ENCODE data around the gene MED12L.

- TF ChIP-seq JUND (IDR thresholded peaks at IDR 0.05) (no peak), POLR2AphosphoS5 (IDR thresholded peaks at IDR 0.05; ENCODE audit: low read depth, low read length) (no peak), CTCF (IDR thresholded peaks at IDR 0.05 in 2 of 3, conservative IDR thresholded peaks at IDR 0.05 in 1 of 3; ENCODE audit: borderline replicate concordance in 1 of 3, insufficient read depth in 1 of 3, low read depth in 2 of 3, low read length in 2 of 3) (no peak), POLR2A (IDR thresholded peaks at IDR 0.05; ENCODE audit: borderline replicate concordance, extremely low read depth, insufficient read depth, insufficient read length) (no peak), EZH2 (IDR thresholded peaks at IDR 0.05) (no peak), ELF1 (IDR thresholded peaks at IDR 0.05; ENCODE audit: borderline replicate concordance, low read depth) (no peak), MAX (IDR thresholded peaks at IDR 0.05) (no peak), CBX3 (IDR thresholded peaks at IDR 0.05; ENCODE audit: low read depth) (no peak), REST (IDR thresholded peaks at IDR 0.05; ENCODE audit: low read depth) (no peak), RAD21 (IDR thresholded peaks at IDR 0.05; ENCODE audit: low read depth) (no peak), EGR1 (IDR thresholded peaks at IDR 0.05; ENCODE audit: low read depth) (no peak)
Observed at GRCh38 chr3:151087648-151088047, 2.2 kb downstream of the MED12L start.
